NCI-H1436 treated with DMSO at 0.1 percent for 48 hours (cell line): ENCODE measurements around the gene CRIP1.

Source experiments
- DNase-seq: peaks from one replicate; lab custom pipeline; 2025; lab: John Stamatoyannopoulos, UW

The CRIP1 gene

GRCh38 chr14:105507247-105507646, 20.6 kb downstream of the CRIP1 start:
- no peak for DNase-seq

- no peak for DNase-seq
Measured at GRCh38 chr14:105508069-105508468, 21.4 kb downstream of the CRIP1 start.

- DNase-seq: no peak
Measured at GRCh38 chr14:105508601-105509000, 21.9 kb downstream of the CRIP1 start.

GRCh38 chr14:105517096-105517495, 30.4 kb downstream of the CRIP1 start:
- DNase-seq: no peak

- DNase-seq: no peak
Measured at GRCh38 chr14:105519946-105520698, 33.4 kb downstream of the CRIP1 start.

GRCh38 chr14:105525326-105525725, 38.6 kb downstream of the CRIP1 start:
- DNase-seq: no peak

GRCh38 chr14:105525861-105526775, 39.4 kb downstream of the CRIP1 start, which contains the start of gene TMEM121:
TMEM121 (plus strand) TSS chr14:105526583; CDS start chr14:105528835, 2,252 bp downstream.
- no peak for DNase-seq

- DNase-seq: no peak
Measured at GRCh38 chr14:105526776-105527380, 40.2 kb downstream of the CRIP1 start.

GRCh38 chr14:105527381-105527825, 40.7 kb downstream of the CRIP1 start:
- no peak for DNase-seq

GRCh38 chr14:105527826-105528585, 41.3 kb downstream of the CRIP1 start:
- no peak for DNase-seq

- no peak for DNase-seq
Measured at GRCh38 chr14:105528586-105529318, 42.1 kb downstream of the CRIP1 start.

- no peak for DNase-seq
Measured at GRCh38 chr14:105529319-105529568, 42.6 kb downstream of the CRIP1 start.

GRCh38 chr14:105529569-105530284, 43.0 kb downstream of the CRIP1 start:
- no peak for DNase-seq

- DNase-seq: no peak
Measured at GRCh38 chr14:105530285-105531087, 43.8 kb downstream of the CRIP1 start.

- no peak for DNase-seq
Measured at GRCh38 chr14:105531088-105531893, 44.6 kb downstream of the CRIP1 start.

- DNase-seq: no peak
Measured at GRCh38 chr14:105531894-105532623, 45.4 kb downstream of the CRIP1 start.

GRCh38 chr14:105532735-105533141, 46.1 kb downstream of the CRIP1 start:
- DNase-seq: no peak

GRCh38 chr14:105533391-105533790, 46.7 kb downstream of the CRIP1 start:
- no peak for DNase-seq
